GM19397 (cell line): Measurements from ENCODE around the gene TPRG1.

Experiments
- ATAC-seq: cut with Tn5 transposase; IDR thresholded peaks from one replicate; pipeline ENCODE4 v1.9.1; 2021; ENCODE audit warnings: mild to moderate bottlenecking, moderate library complexity; ENCODE audit not compliant: unreplicated experiment

Gene TPRG1

GRCh38 chr3:189349772-189350171 is 178.0 kb downstream of the TPRG1 start:
- no peak for ATAC-seq

DNA sequence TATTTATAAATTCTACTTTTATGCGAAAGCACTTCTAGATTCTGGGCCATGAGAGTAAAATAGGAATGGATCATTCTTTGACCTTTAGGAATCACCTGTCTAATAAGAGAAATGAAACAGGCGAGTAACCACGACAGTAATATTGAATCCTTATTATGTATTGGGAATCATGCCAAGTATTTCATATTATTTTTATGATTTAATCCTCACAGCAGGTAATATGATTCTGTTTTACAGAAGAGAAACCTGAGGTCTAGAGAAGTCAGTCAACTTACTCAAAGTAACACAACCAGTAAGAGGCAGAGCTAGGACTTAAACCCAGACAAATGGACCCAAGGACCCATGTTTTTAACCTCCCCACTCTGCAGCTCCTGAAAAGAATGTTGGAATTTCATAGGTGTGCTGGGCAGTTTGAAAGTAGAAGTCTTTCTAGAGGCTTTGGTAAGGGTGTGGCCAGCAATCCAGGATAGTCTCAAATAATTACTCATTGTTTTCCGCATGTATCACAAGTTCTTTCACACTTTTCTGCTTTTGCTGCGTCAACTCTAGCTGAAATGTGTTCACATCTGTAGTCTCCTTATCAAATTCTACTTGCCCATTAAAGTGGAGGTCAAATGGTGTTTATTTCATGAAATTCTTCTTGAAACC is 181.7 kb downstream of the TPRG1 start:
- ATAC-seq, result no peak

- ATAC-seq, result no peak
Observed at GRCh38 chr3:189353988-189354889, 182.5 kb downstream of the TPRG1 start.

- no peak for ATAC-seq
Observed at GRCh38 chr3:189355115-189355480, 183.3 kb downstream of the TPRG1 start.

DNA sequence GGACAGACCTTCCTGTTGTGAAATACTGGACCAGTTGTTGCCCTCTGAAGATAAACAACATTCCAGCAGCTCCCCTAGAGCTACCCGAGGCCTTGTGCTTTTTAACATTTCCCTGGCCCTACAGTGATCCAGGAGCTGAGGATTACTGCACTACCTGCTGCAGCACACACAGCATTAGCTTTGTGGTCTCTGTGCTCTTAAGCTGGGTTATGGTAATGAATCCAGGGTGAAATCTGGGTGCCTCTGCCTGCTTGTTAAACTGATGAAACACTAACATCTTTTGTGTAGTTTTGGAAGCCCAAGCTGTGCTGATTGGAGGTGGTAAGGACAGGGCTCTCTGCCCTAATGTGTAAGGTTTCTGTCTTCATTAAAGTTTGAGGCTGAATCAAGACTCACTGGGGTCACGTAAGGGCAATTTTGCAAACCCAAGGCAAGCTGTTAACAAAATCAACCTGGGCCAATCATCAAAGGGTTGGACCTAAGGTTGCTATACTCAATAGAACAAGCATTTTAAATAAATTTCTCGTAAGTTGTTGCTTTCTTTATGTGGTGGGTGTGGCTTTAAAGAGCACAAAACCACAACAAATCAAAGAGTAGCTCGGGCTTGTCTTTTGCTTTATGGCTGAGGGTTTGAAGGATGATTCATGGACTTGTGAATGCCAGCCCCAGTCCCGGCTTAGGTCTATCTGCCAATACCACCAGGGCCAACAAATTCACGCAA is 183.9 kb downstream of the TPRG1 start:
- ATAC-seq, result no peak

GRCh38 chr3:189360291-189360690 is 188.5 kb downstream of the TPRG1 start:
- ATAC-seq, result no peak

DNA sequence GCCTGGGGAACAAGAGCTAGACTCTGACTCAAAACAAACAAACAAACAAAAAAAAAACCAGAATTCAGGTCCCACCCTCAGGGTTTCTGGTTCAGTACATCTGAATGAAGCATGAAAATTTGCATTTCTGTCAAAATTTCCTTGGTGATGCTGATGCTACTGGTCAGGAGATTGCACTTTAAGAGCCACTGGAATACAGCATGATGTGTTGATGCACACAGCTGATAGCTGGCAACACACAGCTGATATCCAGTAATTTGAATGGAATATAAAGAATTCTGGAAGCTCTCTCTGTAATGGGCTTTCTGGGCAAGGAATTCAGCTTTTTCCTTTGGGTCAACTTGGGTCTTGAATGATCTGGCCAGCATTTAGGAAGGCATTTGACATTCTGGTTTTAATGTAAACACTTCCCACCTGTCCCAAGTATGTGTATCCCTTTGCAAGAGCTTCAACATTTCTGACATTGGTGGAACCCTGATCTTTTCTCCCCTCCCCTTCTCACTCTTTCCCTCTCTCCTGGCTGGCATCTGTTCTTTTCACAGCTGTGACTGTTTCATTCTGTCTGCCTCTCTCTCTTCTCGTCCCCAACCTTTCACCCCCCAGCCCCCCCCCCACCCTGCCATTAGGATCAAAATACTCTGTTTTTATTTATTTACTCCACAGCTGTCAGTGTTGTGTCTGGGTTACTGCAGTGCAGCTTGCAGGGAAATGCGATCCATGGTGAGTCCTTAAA is 189.5 kb downstream of the TPRG1 start:
- no peak for ATAC-seq

- ATAC-seq, result no peak
Observed at GRCh38 chr3:189363590-189364255, 192.0 kb downstream of the TPRG1 start.

- no peak for ATAC-seq
Observed at GRCh38 chr3:189365609-189366564, 194.1 kb downstream of the TPRG1 start.

GRCh38 chr3:189368384-189368783 is 196.6 kb downstream of the TPRG1 start:
- no peak for ATAC-seq

GRCh38 chr3:189369636-189370035 is 197.9 kb downstream of the TPRG1 start:
- no peak for ATAC-seq

DNA sequence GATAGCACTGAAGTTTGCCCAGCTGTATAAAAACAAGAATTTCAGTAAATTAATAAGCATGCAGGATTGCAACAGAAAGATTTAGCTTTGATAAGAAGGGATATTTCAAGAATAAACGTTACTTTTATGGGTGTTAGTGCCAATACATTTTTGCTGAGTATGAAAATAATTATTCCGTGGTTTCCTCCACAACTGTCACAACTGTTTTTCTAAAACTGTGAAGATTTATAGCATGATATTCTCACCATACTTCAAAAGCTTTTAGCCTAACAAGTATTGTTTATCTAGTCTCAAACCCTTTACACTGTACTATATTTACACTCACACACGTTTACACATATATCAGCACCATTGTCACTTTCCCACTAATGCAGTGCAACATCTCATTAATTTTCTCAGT is 200.5 kb downstream of the TPRG1 start:
- no peak for ATAC-seq
